ENCODE data around the gene HSD17B13.
A peak's percentile ranks its signal among the peaks of the same experiment; 100 is the strongest.
"Not testable (repeated sequence)": the region's sequence is repeated elsewhere in the genome, so short reads cannot be mapped to it uniquely, and the experiment has no call there.

The HSD17B13 gene

DNA sequence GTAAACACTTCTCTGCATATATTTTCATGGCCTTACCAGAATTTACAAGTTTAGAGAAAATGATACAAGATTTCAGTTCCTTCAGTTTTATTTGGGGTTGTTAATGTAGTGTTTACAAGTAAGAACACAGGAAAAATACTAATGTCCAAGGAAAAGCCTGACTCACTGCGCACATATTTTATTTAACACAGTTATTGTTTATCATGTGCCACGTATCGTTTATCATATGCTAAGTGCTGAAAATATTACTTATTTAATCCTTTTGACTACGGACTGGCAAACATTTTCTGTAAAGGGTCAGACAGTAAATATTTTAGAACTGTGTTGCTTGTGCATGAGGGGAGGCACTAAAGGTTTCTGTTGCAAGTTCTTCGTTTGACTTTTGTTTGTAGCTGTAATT lies 794 bp downstream of the HSD17B13 start:
- H3K27ac ChIP-seq, result no peak overlapping the region
- no peak for DNase-seq (ENCODE audit: low read depth, low spot score)

DNA sequence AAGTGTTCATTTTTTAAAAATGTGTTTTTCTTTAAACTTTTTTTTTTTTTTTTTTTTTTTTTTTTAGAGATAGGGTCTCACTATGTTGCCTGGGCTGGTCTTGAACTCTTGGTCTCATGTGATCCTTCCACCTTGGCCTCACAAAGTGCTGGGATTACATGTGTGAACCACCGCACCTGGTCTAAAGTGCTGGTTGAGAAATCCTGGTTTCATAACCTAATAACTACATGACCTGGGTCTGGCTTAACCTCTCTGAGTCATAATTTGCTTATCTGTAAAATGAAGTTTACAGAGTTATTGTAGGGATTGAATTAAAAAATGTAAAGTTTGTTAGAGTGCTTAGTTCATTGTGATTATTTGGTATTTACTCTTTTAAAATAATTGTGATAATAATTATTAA lies 5.2 kb downstream of the HSD17B13 start:
- DNase-seq (ENCODE audit: low read depth, low spot score), result no peak
- no peak overlapping the region for H3K27ac ChIP-seq

DNA sequence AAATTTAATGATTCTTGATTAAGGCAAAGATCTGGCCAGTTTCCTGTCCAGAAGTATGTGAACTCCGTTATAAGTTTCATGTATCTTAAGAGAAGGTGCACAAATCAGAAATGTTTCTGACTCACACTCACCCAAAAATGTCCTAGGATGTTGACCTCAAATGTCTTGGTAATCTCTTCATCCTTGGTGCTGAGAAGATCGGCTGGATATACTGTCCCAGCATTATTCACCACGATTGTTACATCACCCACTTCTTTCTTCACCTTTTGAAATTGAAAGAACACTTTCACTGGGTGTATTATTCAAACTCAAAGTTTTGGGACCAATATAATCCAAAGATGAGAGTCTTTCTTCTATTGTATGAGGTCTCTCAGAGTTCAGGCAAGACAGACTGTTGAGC lies 5.7 kb downstream of the HSD17B13 start:
- DNase-seq (ENCODE audit: low read depth, low spot score), result no peak
- no peak overlapping the region for H3K27ac ChIP-seq

- DNase-seq (ENCODE audit: low read depth, low spot score), result not testable (repeated sequence)
Measured at GRCh38 chr4:87315000-87315399, 7.7 kb downstream of the HSD17B13 start.

GRCh38 chr4:87313756-87314155 lies 8.9 kb downstream of the HSD17B13 start:
- no peak overlapping the region for H3K27ac ChIP-seq
- no peak for DNase-seq (ENCODE audit: low read depth, low spot score)

More at GRCh38 chr4:87315000-87315399, 7.7 kb downstream of the HSD17B13 start:
- H3K27ac ChIP-seq, result not testable (repeated sequence)

DNA sequence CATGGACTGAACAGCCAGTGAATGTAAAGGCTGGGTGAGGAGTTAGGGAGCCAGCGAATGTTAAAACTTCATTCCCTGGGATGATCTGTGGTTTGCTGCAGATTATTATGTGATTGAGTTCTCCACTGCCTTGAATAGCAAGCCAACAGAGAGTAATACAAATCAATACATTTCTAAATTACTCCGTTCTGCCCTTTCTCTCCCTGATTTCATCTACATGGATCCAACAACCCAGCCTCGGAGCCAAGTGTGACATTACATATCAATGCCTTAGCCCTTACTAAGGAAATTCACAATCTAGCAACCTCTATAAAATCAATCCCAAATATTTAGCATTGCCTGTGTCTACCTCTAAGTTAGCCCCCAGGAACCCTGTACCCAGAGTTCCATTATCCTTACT lies 11.0 kb downstream of the HSD17B13 start:
- no peak overlapping the region for H3K27ac ChIP-seq
- no peak for DNase-seq (ENCODE audit: low read depth, low spot score)

DNA sequence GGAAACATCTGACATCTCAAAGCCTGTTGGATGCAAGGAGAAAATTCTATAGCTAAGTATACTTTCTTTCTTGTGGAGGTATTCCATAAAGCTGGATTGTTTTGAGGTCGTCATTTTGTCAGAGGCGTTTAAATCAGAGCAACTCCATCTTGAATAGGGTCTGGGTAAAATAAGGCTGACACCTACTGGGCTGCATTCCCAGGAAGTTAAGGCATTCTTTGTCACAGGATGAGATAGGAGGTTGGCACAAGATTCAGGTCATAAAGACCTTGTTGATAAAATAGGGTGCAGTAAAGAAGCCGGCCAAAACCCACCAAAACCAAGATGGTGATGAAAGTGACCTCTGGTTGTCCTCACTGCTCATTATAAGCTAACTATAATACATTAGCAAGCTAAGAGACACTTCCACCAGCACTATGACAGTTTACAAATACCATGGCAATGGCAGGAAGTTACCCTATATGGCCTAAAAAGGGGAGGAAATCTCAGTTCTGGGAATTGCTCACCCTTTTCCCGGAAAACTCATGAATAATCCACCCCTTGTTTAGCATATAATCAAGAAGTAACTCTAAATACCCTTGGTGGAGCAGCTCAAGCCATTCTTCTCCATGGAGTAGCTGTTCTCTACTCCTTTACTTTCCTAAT lies 11.9 kb downstream of the HSD17B13 start:
- H3K27ac ChIP-seq, result no peak overlapping the region
- DNase-seq (ENCODE audit: low read depth, low spot score), result no peak

DNA sequence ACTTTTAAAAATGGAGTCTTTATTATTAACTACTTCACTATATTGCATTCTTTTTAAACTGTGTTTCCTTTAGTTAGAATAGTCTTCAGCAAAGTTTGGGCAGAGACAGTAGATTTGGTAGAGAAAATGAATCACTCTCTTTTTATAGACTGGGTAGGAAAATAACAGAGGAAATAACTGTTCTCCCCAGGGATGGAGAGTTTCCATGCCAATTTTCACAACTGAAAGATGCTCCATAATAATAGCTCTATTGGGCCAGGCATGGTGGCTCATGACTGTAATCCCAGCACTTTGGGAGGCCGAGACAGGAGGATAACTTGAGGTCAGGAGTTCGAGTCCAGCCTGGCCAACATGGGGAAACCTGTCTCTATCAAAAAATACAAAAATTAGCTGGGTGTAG lies 13.1 kb downstream of the HSD17B13 start:
- no peak overlapping the region for H3K27ac ChIP-seq
- DNase-seq (ENCODE audit: low read depth, low spot score), result no peak

DNA sequence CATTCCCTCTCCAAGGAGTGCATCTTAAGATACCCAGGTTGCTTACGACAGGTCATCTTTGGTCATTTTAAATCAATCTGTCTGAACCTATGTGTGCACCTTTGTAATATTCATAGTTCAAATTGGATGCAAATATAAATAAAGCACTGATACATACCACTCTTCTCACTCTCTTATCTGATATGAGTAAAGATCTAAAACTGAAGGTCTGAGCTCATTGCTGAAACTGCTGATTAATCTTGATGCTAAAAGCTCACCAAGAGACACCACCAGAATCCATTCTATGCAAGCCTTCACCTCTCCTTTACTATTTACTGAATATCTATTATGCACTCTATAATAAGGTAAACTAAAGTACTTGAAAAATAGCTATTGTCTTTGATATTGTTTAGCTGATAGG lies 16.6 kb downstream of the HSD17B13 start:
- no peak for DNase-seq (ENCODE audit: low read depth, low spot score)
- no peak overlapping the region for H3K27ac ChIP-seq

GRCh38 chr4:87305562-87305961 lies 17.1 kb downstream of the HSD17B13 start:
- no peak for DNase-seq (ENCODE audit: low read depth, low spot score)
- no peak overlapping the region for H3K27ac ChIP-seq

- DNase-seq (ENCODE audit: low read depth, low spot score), result peak; percentile 45
- H3K27ac ChIP-seq, result no peak overlapping the region
Measured at GRCh38 chr4:87304745-87305432, 17.8 kb downstream of the HSD17B13 start.

DNA sequence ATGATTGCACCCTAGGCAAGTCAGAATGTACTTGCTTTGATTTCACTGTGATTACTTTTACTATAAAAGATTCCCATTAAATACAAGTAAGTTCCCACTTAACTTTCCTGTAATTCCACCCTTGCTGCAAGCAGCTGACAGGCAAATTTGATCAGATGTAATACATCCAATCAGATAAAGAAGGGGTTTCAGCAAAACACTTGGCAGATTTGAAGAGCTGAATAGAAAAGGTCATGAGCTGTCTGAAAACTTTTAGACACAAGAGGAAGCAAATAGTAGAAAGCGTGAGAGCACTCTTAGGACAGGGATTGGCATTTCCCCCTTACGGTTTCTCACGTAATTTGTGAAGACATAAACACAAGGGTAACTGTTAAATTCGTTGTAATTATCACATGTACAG lies 22.8 kb downstream of the HSD17B13 start:
- no peak for DNase-seq (ENCODE audit: low read depth, low spot score)
- no peak overlapping the region for H3K27ac ChIP-seq

DNA sequence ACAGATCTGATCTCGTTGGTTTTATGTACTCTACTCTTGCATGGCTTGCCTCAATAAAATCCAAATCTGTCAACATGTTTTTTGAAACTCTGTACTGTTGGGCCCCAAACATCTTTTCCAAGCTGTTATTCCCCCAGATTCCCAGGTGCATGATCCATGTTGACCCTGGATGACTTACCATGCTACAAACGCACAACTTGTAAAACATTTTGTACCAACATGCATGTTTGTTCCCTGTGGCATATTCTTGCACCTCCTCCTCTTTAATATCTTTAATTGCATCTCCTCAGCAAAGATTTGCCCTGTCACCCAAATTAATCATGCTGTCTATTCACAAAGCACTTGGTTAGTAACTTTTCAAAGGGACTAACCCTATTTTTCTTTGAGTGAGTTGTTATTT lies 24.3 kb downstream of the HSD17B13 start:
- no peak overlapping the region for H3K27ac ChIP-seq
- DNase-seq (ENCODE audit: low read depth, low spot score), result no peak

DNA sequence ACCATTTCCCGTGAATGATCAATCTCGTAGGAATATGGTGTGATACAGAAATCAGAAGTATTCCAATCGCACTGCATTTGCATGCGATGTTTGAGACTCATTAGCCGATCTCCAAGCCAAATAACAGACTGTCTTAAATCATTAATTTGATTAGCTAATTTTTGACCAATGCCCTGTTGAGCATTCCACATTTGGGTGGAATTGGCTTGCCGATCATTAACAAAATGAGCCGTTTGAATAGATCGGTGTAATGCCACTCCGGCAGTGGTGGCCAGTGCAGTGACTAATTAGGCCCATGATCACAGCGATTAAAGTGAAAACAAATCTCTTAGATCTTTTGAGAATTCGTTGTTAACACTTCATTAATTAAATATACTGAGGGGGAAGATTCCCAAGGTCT lies 27.8 kb downstream of the HSD17B13 start:
- DNase-seq (ENCODE audit: low read depth, low spot score); H3K27ac ChIP-seq: not testable (repeated sequence)

- H3K27ac ChIP-seq; DNase-seq (ENCODE audit: low read depth, low spot score): not testable (repeated sequence)
Measured at GRCh38 chr4:87293889-87294288, 28.8 kb downstream of the HSD17B13 start.

- no peak overlapping the region for H3K27ac ChIP-seq
- DNase-seq (ENCODE audit: low read depth, low spot score), result no peak
Measured at GRCh38 chr4:87286970-87287369, 35.7 kb downstream of the HSD17B13 start.

- H3K27ac ChIP-seq; DNase-seq (ENCODE audit: low read depth, low spot score): not testable (repeated sequence)
Measured at GRCh38 chr4:87284268-87284667, 38.4 kb downstream of the HSD17B13 start.

DNA sequence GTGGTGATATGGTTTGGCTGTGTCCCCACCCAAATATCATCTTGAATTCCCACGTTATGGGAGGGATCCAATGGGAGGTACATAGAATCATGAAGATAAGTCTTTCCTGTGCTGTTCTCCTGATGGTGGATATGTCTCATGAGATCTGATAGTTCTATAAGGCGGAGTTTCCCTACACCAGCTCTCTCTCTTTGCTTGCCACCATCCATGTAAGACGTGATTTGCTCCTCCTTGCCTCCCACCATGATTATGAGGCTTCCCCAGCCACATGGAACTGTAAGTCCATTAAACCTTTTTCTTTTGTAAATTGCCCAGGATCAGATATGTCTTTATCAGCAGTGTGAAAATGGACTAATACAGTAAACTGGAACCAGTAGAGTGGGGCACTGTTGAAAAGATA lies 39.5 kb downstream of the HSD17B13 start:
- DNase-seq (ENCODE audit: low read depth, low spot score), result no peak
- no peak overlapping the region for H3K27ac ChIP-seq

- no peak for DNase-seq (ENCODE audit: low read depth, low spot score)
- no peak overlapping the region for H3K27ac ChIP-seq
Measured at GRCh38 chr4:87281603-87282002, 41.1 kb downstream of the HSD17B13 start.

GRCh38 chr4:87278335-87278794 lies 44.3 kb downstream of the HSD17B13 start:
- no peak overlapping the region for H3K27ac ChIP-seq
- no peak for DNase-seq (ENCODE audit: low read depth, low spot score)

- H3K27ac ChIP-seq, result no peak overlapping the region
- no peak for DNase-seq (ENCODE audit: low read depth, low spot score)
Measured at GRCh38 chr4:87275311-87275710, 47.4 kb downstream of the HSD17B13 start.

DNA sequence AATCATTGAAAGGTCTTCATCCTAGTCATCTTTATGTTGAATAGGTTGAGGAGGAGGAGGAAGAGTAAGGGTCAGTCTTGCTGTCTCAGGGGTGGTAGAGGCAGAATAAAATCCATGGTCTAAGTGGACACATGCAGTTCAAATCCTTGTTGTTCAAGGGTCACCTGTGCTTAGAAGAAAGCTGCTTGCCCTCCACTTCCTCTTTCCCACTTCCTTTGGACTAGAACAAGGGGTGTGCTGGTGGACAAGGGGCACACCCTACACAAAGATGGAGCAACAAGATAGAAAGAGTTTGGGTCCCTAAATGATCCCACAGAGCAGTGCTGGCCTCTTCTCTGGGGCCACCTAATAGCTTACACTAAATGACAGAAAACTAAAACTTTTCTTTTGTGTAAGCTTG lies 47.9 kb downstream of the HSD17B13 start:
- H3K27ac ChIP-seq, result no peak overlapping the region
- no peak for DNase-seq (ENCODE audit: low read depth, low spot score)
